ENCODE measurements around the gene CLDN7. TPM values are rescaled to one million over a fixed set of nuclear protein-coding genes. Genes with fewer than 3 reads are reported as not detected.

CLDN7 gene
- total and polyA plus RNA-seq, 10 donors, result 0.74 to 6.6 (median 2.7) TPM

GRCh38 chr17:7214300-7215135, 47.8 kb downstream of the CLDN7 start:
- 0 to 1% (median 0%) methylated on average over 44 to 45 of the region's 45 CpGs for WGBS, 5 donors
- H3K4me1 ChIP-seq, result peaks cover 34 to 75% (median 58%) of the 10 kb centered on the region in 6 donors

GRCh38 chr17:7213895-7214299, 48.4 kb downstream of the CLDN7 start:
- H3K27ac ChIP-seq, result peak overlapping the region in 7 of 8 donors; percentile 72 to 99 (median 79)
- H3K36me3 ChIP-seq, result no peaks in the 10 kb centered on the region
- H3K9me3 ChIP-seq, result no peaks in the 10 kb centered on the region
- no peaks in the 10 kb centered on the region for H3K27me3 ChIP-seq (replicated peaks in 1 of 7)
- WGBS, 5 donors, result 3 to 5% (median 4%) methylated on average over 15 of the region's 15 CpGs
- TF ChIP-seq POLR2A (IDR thresholded peaks at IDR 0.05) (no peak), POLR2AphosphoS5 (IDR thresholded peaks at IDR 0.05) (no peak), CTCF (IDR thresholded peaks at IDR 0.05 in 8 of 11, conservative IDR thresholded peaks at IDR 0.05 in 3 of 11) (peak in 8 of 11 experiments; percentile 19 to 51 (median 28))
- intact Hi-C loops (cut with DNase I; ENCODE audit: low total_unique reads), result no loop called here
- peaks cover 28 to 69% (median 52%) of the 10 kb centered on the region in 6 donors for H3K4me1 ChIP-seq
- no peak for DNase-seq
- peak overlapping the region; percentile 16 to 87 (median 61) for H3K4me3 ChIP-seq

More at GRCh38 chr17:7214300-7215135, 47.8 kb downstream of the CLDN7 start:
- Histone ChIP-seq H3K27ac (peak overlapping the region in 7 of 8 donors; percentile 72 to 99 (median 79)), H3K27me3 (replicated peaks in 1 of 7) (no peaks in the 10 kb centered on the region), H3K9me3 (no peaks in the 10 kb centered on the region), H3K4me3 (peak overlapping the region; percentile 44 to 87 (median 61)), H3K36me3 (no peaks in the 10 kb centered on the region)
- peak; percentile 100 for DNase-seq
- peak; percentile 6 to 83 (median 68) for TF ChIP-seq POLR2AphosphoS5 (IDR thresholded peaks at IDR 0.05)
- peak in 10 of 11 experiments; percentile 19 to 65 (median 42) for TF ChIP-seq CTCF (IDR thresholded peaks at IDR 0.05 in 8 of 11, conservative IDR thresholded peaks at IDR 0.05 in 3 of 11)
- TF ChIP-seq POLR2A (IDR thresholded peaks at IDR 0.05), result no peak
- intact Hi-C loops (cut with DNase I; ENCODE audit: low total_unique reads), result no loop called here

GRCh38 chr17:7211491-7212273, 50.6 kb downstream of the CLDN7 start:
- Histone ChIP-seq H3K27me3 (replicated peaks in 1 of 7) (no peaks in the 10 kb centered on the region), H3K4me3 (no peak overlapping the region), H3K9me3 (no peaks in the 10 kb centered on the region), H3K4me1 (peaks cover 18 to 64% (median 39%) of the 10 kb centered on the region in 6 donors), H3K36me3 (no peaks in the 10 kb centered on the region), H3K27ac (no peak overlapping the region)
- 56 to 76% (median 74%) methylated on average over 23 to 37 of the region's 37 CpGs for WGBS, 5 donors
- DNase-seq, result no peak
- intact Hi-C loops (cut with DNase I; ENCODE audit: low total_unique reads), result no loop called here
- TF ChIP-seq POLR2AphosphoS5 (IDR thresholded peaks at IDR 0.05) (no peak), POLR2A (IDR thresholded peaks at IDR 0.05) (no peak), CTCF (IDR thresholded peaks at IDR 0.05 in 8 of 11, conservative IDR thresholded peaks at IDR 0.05 in 3 of 11) (no peak)

Small RNA genes within 50 kb of the gene (microRNA-seq; reads per million reads assigned to microRNA genes)
- gene MIR324, result 1,519 to 2,484 (median 1,838) reads per million in 3 donors

Small RNA genes within 50 kb of the gene (small RNA-seq; reads per million reads assigned to genes)
- gene MIR324, result 1.0 to 4.6 (median 2.8) reads per million in 4 donors
- gene RF00019, result 0 reads per million in 4 donors

Other genes with a start within 250 kb of the CLDN7 start
Only the 30 nearest of the 35 such genes appear.
- gene SLC16A11, start 218.4 kb downstream of the CLDN7 start, total RNA-seq, result 1 to 10 TPM in 5 of 7 donors, under 1 TPM in 1, not detected in 1; 0.51 to 3.6 (median 2.9) TPM
- gene SLC16A11, start 218.4 kb downstream of the CLDN7 start, polyA plus RNA-seq, result 1 to 10 TPM; 1.9 to 3.9 (median 2.1) TPM
- gene CLEC10A, start 182.2 kb downstream of the CLDN7 start, total RNA-seq, result 10 to 100 TPM in 2 of 7 donors, 1 to 10 TPM in 4, under 1 TPM in 1; 0.85 to 19.5 (median 7.1) TPM
- 10 to 100 TPM in 1 of 3 donors, 1 to 10 TPM in 2; 2.2 to 22.2 (median 6.3) TPM for gene CLEC10A, start 182.2 kb downstream of the CLDN7 start, polyA plus RNA-seq
- 10 to 100 TPM in 2 of 7 donors, 1 to 10 TPM in 4, not detected in 1; 2.4 to 10.5 (median 6.2) TPM for gene ASGR2, start 147.7 kb downstream of the CLDN7 start, total RNA-seq
- 10 to 100 TPM in 1 of 3 donors, 1 to 10 TPM in 2; 2.3 to 35.1 (median 8.8) TPM for gene ASGR2, start 147.7 kb downstream of the CLDN7 start, polyA plus RNA-seq
- 1 to 10 TPM; 1.5 to 7.2 (median 3.7) TPM for gene ASGR1, start 83.1 kb downstream of the CLDN7 start, total RNA-seq
- gene ASGR1, start 83.1 kb downstream of the CLDN7 start, polyA plus RNA-seq, result 10 to 100 TPM in 1 of 3 donors, 1 to 10 TPM in 2; 1.3 to 10.2 (median 6.4) TPM
- gene DLG4, start 42.6 kb downstream of the CLDN7 start, total RNA-seq, result 10 to 100 TPM; 17.0 to 38.5 (median 30.5) TPM
- 10 to 100 TPM in 1 of 3 donors, 1 to 10 TPM in 2; 3.0 to 21.5 (median 4.3) TPM for gene DLG4, start 42.6 kb downstream of the CLDN7 start, polyA plus RNA-seq
- gene ACADVL, start 42.5 kb downstream of the CLDN7 start, total RNA-seq, result 100 to 1,000 TPM; 402 to 903 (median 548) TPM
- gene ACADVL, start 42.5 kb downstream of the CLDN7 start, polyA plus RNA-seq, result 100 to 1,000 TPM; 320 to 963 (median 710) TPM
- 10 to 100 TPM; 36.9 to 48.0 (median 39.2) TPM for gene DVL2, start 28.0 kb downstream of the CLDN7 start, total RNA-seq
- gene DVL2, start 28.0 kb downstream of the CLDN7 start, polyA plus RNA-seq, result 10 to 100 TPM in 2 of 3 donors, 1 to 10 TPM in 1; 9.8 to 29.2 (median 11.7) TPM
- gene PHF23, start 23.0 kb downstream of the CLDN7 start, total RNA-seq, result 10 to 100 TPM; 33.1 to 47.6 (median 38.8) TPM
- 10 to 100 TPM; 27.4 to 50.4 (median 33.2) TPM for gene PHF23, start 23.0 kb downstream of the CLDN7 start, polyA plus RNA-seq
- 100 to 1,000 TPM; 222 to 519 (median 438) TPM for gene GABARAP, start 20.0 kb downstream of the CLDN7 start, total RNA-seq
- 100 to 1,000 TPM; 755 to 855 (median 822) TPM for gene GABARAP, start 20.0 kb downstream of the CLDN7 start, polyA plus RNA-seq
- 100 to 1,000 TPM in 4 of 7 donors, 10 to 100 TPM in 3; 83.1 to 133 (median 119) TPM for gene CTDNEP1, start 10.7 kb downstream of the CLDN7 start, total RNA-seq
- 100 to 1,000 TPM in 1 of 3 donors, 10 to 100 TPM in 2; 69.3 to 104 (median 86.1) TPM for gene CTDNEP1, start 10.7 kb downstream of the CLDN7 start, polyA plus RNA-seq
- 10 to 100 TPM; 22.1 to 40.3 (median 36.3) TPM for gene ELP5, start 10.3 kb downstream of the CLDN7 start, total RNA-seq
- 10 to 100 TPM; 36.2 to 40.2 (median 37.2) TPM for gene ELP5, start 10.3 kb downstream of the CLDN7 start, polyA plus RNA-seq
- gene SLC2A4, start 19.2 kb upstream of the CLDN7 start, total RNA-seq, result 1 to 10 TPM in 1 of 7 donors, under 1 TPM in 6; 0.39 to 1.6 (median 0.51) TPM
- gene SLC2A4, start 19.2 kb upstream of the CLDN7 start, polyA plus RNA-seq, result under 1 TPM; 0.07 to 0.56 (median 0.29) TPM
- under 1 TPM in 3 of 7 donors, not detected in 4; 0.11 to 0.40 (median 0.19) TPM for gene YBX2, start 32.2 kb upstream of the CLDN7 start, total RNA-seq
- gene YBX2, start 32.2 kb upstream of the CLDN7 start, polyA plus RNA-seq, result under 1 TPM; 0.09 to 0.22 (median 0.12) TPM
- 100 to 1,000 TPM; 117 to 326 (median 244) TPM for gene EIF5A, start 45.1 kb upstream of the CLDN7 start, total RNA-seq
- gene EIF5A, start 45.1 kb upstream of the CLDN7 start, polyA plus RNA-seq, result 100 to 1,000 TPM; 310 to 426 (median 376) TPM
- 100 to 1,000 TPM in 2 of 7 donors, 10 to 100 TPM in 5; 54.1 to 123 (median 65.4) TPM for gene GPS2, start 52.9 kb upstream of the CLDN7 start, total RNA-seq
- 10 to 100 TPM; 56.6 to 73.2 (median 70.9) TPM for gene GPS2, start 52.9 kb upstream of the CLDN7 start, polyA plus RNA-seq
- gene NEURL4, start 66.9 kb upstream of the CLDN7 start, total RNA-seq, result 10 to 100 TPM; 16.5 to 53.9 (median 44.3) TPM
- gene NEURL4, start 66.9 kb upstream of the CLDN7 start, polyA plus RNA-seq, result 10 to 100 TPM; 17.6 to 48.6 (median 36.3) TPM
- gene ACAP1, start 74.1 kb upstream of the CLDN7 start, total RNA-seq, result 100 to 1,000 TPM; 118 to 312 (median 208) TPM
- 100 to 1,000 TPM; 126 to 266 (median 245) TPM for gene ACAP1, start 74.1 kb upstream of the CLDN7 start, polyA plus RNA-seq
- gene KCTD11, start 89.7 kb upstream of the CLDN7 start, total RNA-seq, result 10 to 100 TPM in 1 of 7 donors, 1 to 10 TPM in 6; 7.7 to 10.0 (median 9.1) TPM
- 10 to 100 TPM in 1 of 3 donors, 1 to 10 TPM in 2; 5.4 to 12.0 (median 6.0) TPM for gene KCTD11, start 89.7 kb upstream of the CLDN7 start, polyA plus RNA-seq
- not detected for gene TMEM95, start 92.7 kb upstream of the CLDN7 start, total RNA-seq
- not detected for gene TMEM95, start 92.7 kb upstream of the CLDN7 start, polyA plus RNA-seq
- 10 to 100 TPM in 1 of 7 donors, 1 to 10 TPM in 6; 4.2 to 16.2 (median 6.4) TPM for gene TNK1, start 118.6 kb upstream of the CLDN7 start, total RNA-seq
- gene TNK1, start 118.6 kb upstream of the CLDN7 start, polyA plus RNA-seq, result 1 to 10 TPM; 6.6 to 8.7 (median 8.3) TPM
- gene PLSCR3, start 132.0 kb upstream of the CLDN7 start, total RNA-seq, result 10 to 100 TPM; 34.1 to 63.2 (median 51.1) TPM
- gene PLSCR3, start 132.0 kb upstream of the CLDN7 start, polyA plus RNA-seq, result 10 to 100 TPM; 31.3 to 45.9 (median 33.3) TPM
- gene TMEM256, start 141.6 kb upstream of the CLDN7 start, total RNA-seq, result 10 to 100 TPM; 39.1 to 82.5 (median 50.3) TPM
- 100 to 1,000 TPM; 175 to 193 (median 179) TPM for gene TMEM256, start 141.6 kb upstream of the CLDN7 start, polyA plus RNA-seq
- 10 to 100 TPM in 6 of 7 donors, 1 to 10 TPM in 1; 8.7 to 23.0 (median 13.0) TPM for gene NLGN2, start 145.4 kb upstream of the CLDN7 start, total RNA-seq
- gene NLGN2, start 145.4 kb upstream of the CLDN7 start, polyA plus RNA-seq, result 1 to 10 TPM; 2.2 to 6.5 (median 4.3) TPM
- not detected for gene SPEM1, start 157.8 kb upstream of the CLDN7 start, total RNA-seq
- not detected for gene SPEM1, start 157.8 kb upstream of the CLDN7 start, polyA plus RNA-seq
- gene SPEM2, start 163.1 kb upstream of the CLDN7 start, total RNA-seq, result not detected
- not detected for gene SPEM2, start 163.1 kb upstream of the CLDN7 start, polyA plus RNA-seq
- gene SPEM3, start 166.4 kb upstream of the CLDN7 start, total RNA-seq, result not detected
- not detected for gene SPEM3, start 166.4 kb upstream of the CLDN7 start, polyA plus RNA-seq
- 10 to 100 TPM in 5 of 7 donors, 1 to 10 TPM in 2; 7.1 to 17.4 (median 10.9) TPM for gene TMEM102, start 173.0 kb upstream of the CLDN7 start, total RNA-seq
- 1 to 10 TPM; 4.7 to 9.8 (median 7.8) TPM for gene TMEM102, start 173.0 kb upstream of the CLDN7 start, polyA plus RNA-seq
- gene FGF11, start 177.0 kb upstream of the CLDN7 start, total RNA-seq, result 1 to 10 TPM; 1.0 to 5.5 (median 3.2) TPM
- gene FGF11, start 177.0 kb upstream of the CLDN7 start, polyA plus RNA-seq, result 1 to 10 TPM; 1.5 to 3.5 (median 2.0) TPM
- 10 to 100 TPM in 5 of 7 donors, 1 to 10 TPM in 2; 7.3 to 12.9 (median 11.4) TPM for gene CHRNB1, start 182.6 kb upstream of the CLDN7 start, total RNA-seq
- 10 to 100 TPM in 2 of 3 donors, 1 to 10 TPM in 1; 7.3 to 12.4 (median 11.1) TPM for gene CHRNB1, start 182.6 kb upstream of the CLDN7 start, polyA plus RNA-seq
- 10 to 100 TPM; 38.7 to 68.8 (median 46.5) TPM for gene ZBTB4, start 217.2 kb upstream of the CLDN7 start, total RNA-seq
- gene ZBTB4, start 217.2 kb upstream of the CLDN7 start, polyA plus RNA-seq, result 10 to 100 TPM; 10.5 to 23.7 (median 12.3) TPM